Pulmonary artery endothelial cell (primary cell): ENCODE data around the gene LAMB2. TPM values are rescaled to one million over a fixed set of nuclear protein-coding genes. Genes with fewer than 3 reads are reported as not detected.

ENCODE experiments used
- DNase-seq: peaks from one replicate; pipeline ENCODE4 v3.0.0-alpha.2; 2011; ENCODE audit warnings: low read depth, low spot score
- total RNA-seq: library from RNA; depleted of rRNA; stranded (reverse); fragments of >200 nt; gene quantifications from 2 replicates; pipeline ENCODE4 v1.2.3, GENCODE V29; 2014

Gene LAMB2
- total RNA-seq, 1 donor from 2014 or later: 470 TPM

DNA sequence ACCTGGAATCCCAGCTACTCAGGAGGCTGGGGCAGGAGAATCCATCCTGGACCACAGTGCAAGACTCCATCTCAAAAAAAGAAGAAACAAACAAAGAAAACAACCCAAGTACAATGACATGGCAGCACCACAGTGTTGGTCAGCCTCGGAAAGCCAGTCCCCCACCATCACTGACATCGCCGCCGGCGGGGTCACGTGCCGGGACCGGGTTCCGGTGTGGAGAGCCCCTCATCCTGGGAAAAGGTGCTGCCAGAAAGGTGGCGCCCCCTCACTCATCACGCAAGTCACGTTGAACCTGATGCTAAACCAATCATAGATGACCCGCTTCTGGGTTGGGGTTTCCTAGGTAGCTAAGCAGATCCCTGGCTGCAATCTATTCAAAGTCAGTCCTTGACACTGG lies 56.7 kb downstream of the LAMB2 start:
- no peak for DNase-seq

Other genes starting within 250 kb of the LAMB2 start
- gene SLC25A20, start 234.2 kb downstream of the LAMB2 start, total RNA-seq: 25.4 and 26.6 TPM in 2 replicates
- gene ARIH2, start 214.2 kb downstream of the LAMB2 start, total RNA-seq: 61.3 and 85.8 TPM in 2 replicates
- 25.5 and 31.1 TPM in 2 replicates for gene P4HTM, start 142.8 kb downstream of the LAMB2 start, total RNA-seq
- 66.7 and 71.2 TPM in 2 replicates for gene WDR6, start 125.7 kb downstream of the LAMB2 start, total RNA-seq
- gene DALRD3, start 114.5 kb downstream of the LAMB2 start, total RNA-seq: 37.4 and 48.5 TPM in 2 replicates
- gene NDUFAF3, start 110.9 kb downstream of the LAMB2 start, total RNA-seq: 62.8 and 65.7 TPM in 2 replicates
- gene IMPDH2, start 103.7 kb downstream of the LAMB2 start, total RNA-seq: 352 and 465 TPM in 2 replicates
- 59.1 and 62.7 TPM in 2 replicates for gene QRICH1, start 39.0 kb downstream of the LAMB2 start, total RNA-seq
- gene QARS1, start 28.3 kb downstream of the LAMB2 start, total RNA-seq: 321 and 422 TPM in 2 replicates
- gene USP19, start 12.2 kb downstream of the LAMB2 start, total RNA-seq: 42.9 and 54.2 TPM in 2 replicates
- gene CCDC71, start 33.3 kb upstream of the LAMB2 start, total RNA-seq: 16.1 and 20.1 TPM in 2 replicates
- 41.0 and 41.2 TPM in 2 replicates for gene KLHDC8B, start 38.5 kb upstream of the LAMB2 start, total RNA-seq
- gene C3orf62, start 144.2 kb upstream of the LAMB2 start, total RNA-seq: 1.2 and 1.4 TPM in 2 replicates
- 27.8 and 35.4 TPM in 2 replicates for gene USP4, start 207.0 kb upstream of the LAMB2 start, total RNA-seq
- gene GPX1, start 225.3 kb upstream of the LAMB2 start, total RNA-seq: 371 and 509 TPM in 2 replicates